NCI-H146 treated with DMSO at 0.1 percent for 48 hours (cell line): Measurements from ENCODE around the gene SLC39A7.

ENCODE experiments used
- DNase-seq: peaks from one replicate; lab custom pipeline; 2025; ENCODE audit not compliant: unreplicated experiment; lab: John Stamatoyannopoulos, UW

The SLC39A7 gene

GRCh38 chr6:33200219-33201146, at the start of gene SLC39A7, which contains the start of gene RXRB:
Gene SLC39A7, plus strand, starts transcription at chr6:33200867. Its CDS starts 379 bp downstream, at chr6:33201246.
Gene RXRB, minus strand, starts transcription at chr6:33200665. Its CDS starts 189 bp downstream, at chr6:33200476.
- peak; percentile 96 for DNase-seq

DNA sequence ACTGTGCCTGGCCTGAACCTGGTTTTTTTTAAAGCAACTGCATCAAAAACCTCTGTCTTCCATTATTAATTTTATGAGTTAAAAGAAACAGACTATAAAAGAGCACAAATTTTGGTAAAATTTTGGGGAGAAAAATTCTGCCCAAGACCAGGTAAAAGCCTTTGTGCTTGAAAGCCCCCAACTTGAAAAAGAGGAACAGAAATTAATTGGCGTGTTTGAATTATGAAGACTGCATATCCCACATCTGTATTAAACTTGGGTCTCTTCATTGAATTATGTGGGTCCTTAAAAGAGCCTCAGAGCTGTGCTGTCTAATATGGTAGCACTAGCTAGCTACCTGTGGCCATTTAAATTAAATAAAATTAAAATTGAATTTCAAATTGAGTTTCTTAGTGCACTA, 49.6 kb upstream of the SLC39A7 start:
- no peak for DNase-seq

- DNase-seq = no peak
These were observed 46.3 kb upstream of the SLC39A7 start for GRCh38 chr6:33154349-33154748.

DNA sequence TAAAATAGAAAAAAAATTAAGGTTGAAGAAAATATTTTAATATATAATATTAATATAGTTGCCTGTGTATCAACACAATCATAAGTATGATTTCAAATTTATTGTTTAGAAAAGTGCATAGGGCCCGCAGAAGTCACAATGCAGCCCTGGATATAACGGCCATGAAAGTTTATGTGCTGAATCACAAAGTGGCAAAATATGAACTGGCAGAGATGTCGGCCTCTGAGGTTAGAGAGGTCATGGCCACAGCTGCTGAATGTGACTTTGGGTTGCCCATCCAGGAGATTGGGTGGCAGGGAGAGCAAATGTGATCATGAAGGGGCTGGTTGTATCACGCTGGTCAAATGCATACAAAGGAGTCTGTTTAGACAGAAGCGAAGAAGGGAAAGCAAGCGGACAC, 44.1 kb upstream of the SLC39A7 start:
- DNase-seq = no peak

GRCh38 chr6:33156964-33157363, 43.7 kb upstream of the SLC39A7 start:
- DNase-seq = no peak

DNA sequence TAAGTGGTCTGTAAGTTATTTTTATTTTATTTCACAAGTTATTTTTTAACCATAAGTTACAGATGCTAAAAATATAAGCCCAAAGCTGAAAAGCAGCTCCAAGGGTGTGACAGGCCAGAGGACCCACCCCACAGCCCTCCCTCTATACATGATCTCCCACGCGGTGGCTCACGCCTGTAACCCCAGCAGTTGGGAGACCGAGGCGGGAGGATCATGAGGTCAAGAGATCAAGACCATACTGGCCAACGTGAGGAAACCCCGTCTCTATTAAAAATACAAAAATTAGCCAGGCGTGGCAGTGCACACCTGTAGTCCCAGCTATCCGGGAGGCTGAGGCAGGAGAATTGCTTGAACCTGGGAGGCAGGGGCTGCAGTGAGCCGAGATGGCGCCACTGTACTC, 40.6 kb upstream of the SLC39A7 start:
- DNase-seq = no peak

DNA sequence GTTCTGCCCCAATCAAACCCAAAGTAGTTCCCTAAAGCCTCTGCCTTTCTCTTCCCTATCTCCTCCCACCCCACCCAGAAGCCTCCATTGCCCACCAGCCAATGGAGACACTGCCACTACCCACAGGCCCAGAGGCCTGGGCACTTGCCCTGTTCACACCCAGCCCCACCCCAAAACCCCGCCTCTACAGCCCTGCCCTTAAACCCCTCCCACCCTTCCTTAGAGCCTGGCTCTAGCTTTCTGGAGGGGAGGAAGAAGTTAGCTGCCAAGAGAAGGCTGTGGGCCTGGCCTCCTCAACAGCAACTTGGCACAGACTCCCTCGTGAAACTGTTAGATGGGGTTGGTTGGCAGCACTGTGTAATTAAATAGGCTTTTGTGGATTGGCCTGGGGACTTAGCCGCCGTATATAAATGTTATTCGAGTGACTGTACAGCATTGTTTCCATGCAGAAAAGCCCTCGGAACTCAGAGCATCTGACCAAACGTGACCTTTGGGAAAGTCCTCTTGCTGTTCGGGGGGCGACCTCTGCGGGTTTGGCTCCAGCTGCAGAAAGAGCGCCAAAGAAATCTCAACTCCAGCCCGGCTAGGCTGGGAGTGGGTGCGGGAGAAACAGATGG, 39.8 kb upstream of the SLC39A7 start:
- DNase-seq = no peak

GRCh38 chr6:33161354-33162331, 39.0 kb upstream of the SLC39A7 start:
- DNase-seq = peak; percentile 20

GRCh38 chr6:33163540-33163939, 37.1 kb upstream of the SLC39A7 start:
- DNase-seq = no peak

- DNase-seq = no peak
These were observed 36.5 kb upstream of the SLC39A7 start for GRCh38 chr6:33164176-33164575.

DNA sequence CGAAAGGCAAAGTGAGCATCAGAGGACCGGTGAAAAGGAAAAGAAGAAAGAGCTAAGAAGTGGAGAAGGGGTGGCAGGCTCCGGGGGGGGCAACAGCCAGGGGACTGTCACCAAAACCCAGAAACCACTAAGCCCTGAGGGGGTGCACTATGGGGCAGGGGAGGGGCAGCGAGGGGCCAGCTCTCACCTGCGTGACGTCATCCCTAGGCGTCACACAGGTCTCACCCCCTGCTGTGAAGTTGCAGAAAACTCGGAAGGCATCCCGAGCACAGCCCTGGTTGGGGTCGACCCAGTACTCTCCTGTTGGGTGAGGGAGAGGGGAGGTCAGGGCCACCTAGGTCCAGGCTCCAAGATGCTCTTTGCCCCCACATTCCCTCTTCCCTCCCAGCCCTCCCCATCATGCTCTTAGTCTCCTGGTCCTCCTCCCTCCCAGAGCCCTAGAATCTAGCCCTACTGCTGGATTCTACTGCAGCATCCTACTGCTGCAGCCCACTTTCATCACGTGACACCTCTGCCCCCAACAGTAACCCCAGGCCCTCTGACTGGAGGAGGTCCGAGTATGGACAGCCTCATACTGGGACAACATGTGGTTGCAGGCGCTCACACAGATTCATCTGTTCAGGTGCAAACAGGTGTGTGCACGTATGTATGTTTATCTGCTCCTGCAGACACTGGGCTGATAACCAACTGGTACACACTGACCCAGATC, 35.8 kb upstream of the SLC39A7 start:
- no peak for DNase-seq

GRCh38 chr6:33165581-33166258, 34.9 kb upstream of the SLC39A7 start:
- no peak for DNase-seq

DNA sequence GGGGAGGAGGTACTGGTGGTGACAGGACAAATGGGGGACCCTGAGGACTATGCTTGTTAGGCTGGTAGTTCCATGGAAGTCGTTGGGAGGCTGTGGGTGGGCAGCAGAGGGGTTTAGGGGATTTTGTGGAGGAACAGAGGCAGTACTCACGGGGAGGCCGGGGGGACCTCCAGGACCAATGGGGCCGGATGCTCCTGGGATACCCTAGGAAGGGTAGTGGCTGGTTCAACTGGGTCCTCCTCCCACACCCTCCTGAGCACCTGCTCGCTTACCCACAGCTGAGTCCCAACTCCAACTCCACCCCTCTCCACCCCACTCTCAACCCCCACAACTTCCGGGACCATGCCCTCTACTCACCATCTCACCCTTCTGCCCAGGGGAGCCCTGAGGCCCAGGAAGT, 34.3 kb upstream of the SLC39A7 start:
- DNase-seq = no peak

DNA sequence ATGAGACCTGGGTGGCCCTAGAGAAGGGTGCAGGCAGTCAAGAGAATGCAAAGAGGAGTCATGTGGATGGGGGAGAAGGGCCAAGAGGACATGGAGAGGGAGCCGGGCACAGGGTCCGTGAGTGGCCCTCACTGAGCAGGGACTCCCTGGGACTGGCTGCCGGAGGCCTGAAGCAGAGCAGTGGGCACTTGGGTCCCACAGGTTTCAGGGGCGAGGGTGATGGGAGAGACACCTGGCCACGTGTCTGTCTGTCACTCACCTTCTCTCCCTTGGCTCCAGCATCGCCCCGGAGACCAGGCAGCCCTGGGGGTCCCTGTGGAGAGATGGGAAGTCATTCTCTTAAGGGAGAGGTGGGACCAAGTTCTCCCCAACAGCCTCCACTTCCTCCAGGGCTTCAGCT, 33.9 kb upstream of the SLC39A7 start:
- DNase-seq = no peak

GRCh38 chr6:33167374-33168283, 33.0 kb upstream of the SLC39A7 start:
- no peak for DNase-seq

DNA sequence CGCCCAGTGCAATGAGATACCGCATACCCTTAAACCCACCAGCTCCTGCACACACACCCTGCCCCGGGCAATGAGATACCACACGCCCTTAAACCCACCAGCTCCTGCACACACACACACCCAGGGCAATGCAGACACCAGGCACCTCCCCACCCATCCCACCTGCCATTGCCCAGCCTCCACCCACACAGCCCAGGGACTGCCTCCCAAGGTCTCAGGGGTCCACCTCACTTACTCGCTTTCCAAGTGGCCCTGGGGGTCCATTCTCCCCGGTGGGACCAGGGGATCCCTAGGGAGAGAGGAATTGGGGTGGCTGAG, 32.4 kb upstream of the SLC39A7 start:
- no peak for DNase-seq

- DNase-seq = no peak
These were observed 32.0 kb upstream of the SLC39A7 start for GRCh38 chr6:33168639-33169038.

GRCh38 chr6:33169291-33170175, 31.1 kb upstream of the SLC39A7 start:
- no peak for DNase-seq
